ENCODE results near the gene PRKAR1B.

The PRKAR1B gene

GRCh38 chr7:741191-741671 lies 14.2 kb upstream of the PRKAR1B start:
- H3K4me3 ChIP-seq (ENCODE audit: low read length) = no peak overlapping the region
- no peak for TF ChIP-seq CTCF (conservative IDR thresholded peaks at IDR 0.05; ENCODE audit: low read length)
- DNase-seq (ENCODE audit: low read depth) = no peak

- DNase-seq (ENCODE audit: low read depth) = no peak
- no peak for TF ChIP-seq CTCF (conservative IDR thresholded peaks at IDR 0.05; ENCODE audit: low read length)
- H3K4me3 ChIP-seq (ENCODE audit: low read length) = no peak overlapping the region
These were observed 13.2 kb upstream of the PRKAR1B start for GRCh38 chr7:739983-740942.

- TF ChIP-seq CTCF (conservative IDR thresholded peaks at IDR 0.05; ENCODE audit: low read length) = no peak
- H3K4me3 ChIP-seq (ENCODE audit: low read length) = no peak overlapping the region
- DNase-seq (ENCODE audit: low read depth) = no peak
These were observed 12.4 kb upstream of the PRKAR1B start for GRCh38 chr7:739455-739982.

GRCh38 chr7:738723-739454 lies 11.8 kb upstream of the PRKAR1B start:
- no peak for TF ChIP-seq CTCF (conservative IDR thresholded peaks at IDR 0.05; ENCODE audit: low read length)
- no peak for DNase-seq (ENCODE audit: low read depth)
- H3K4me3 ChIP-seq (ENCODE audit: low read length) = no peak overlapping the region

GRCh38 chr7:738241-738640 lies 11.2 kb upstream of the PRKAR1B start:
- H3K4me3 ChIP-seq (ENCODE audit: low read length) = no peak overlapping the region
- no peak for DNase-seq (ENCODE audit: low read depth)
- TF ChIP-seq CTCF (conservative IDR thresholded peaks at IDR 0.05; ENCODE audit: low read length) = no peak

- H3K4me3 ChIP-seq (ENCODE audit: low read length) = no peak overlapping the region
- DNase-seq (ENCODE audit: low read depth) = no peak
- TF ChIP-seq CTCF (conservative IDR thresholded peaks at IDR 0.05; ENCODE audit: low read length) = no peak
These were observed 7.7 kb upstream of the PRKAR1B start for GRCh38 chr7:734808-735207.

All from AG10803 (cell line).